ENCODE results near the gene ABCG4.

Gene ABCG4

GRCh38 chr11:119149786-119150275, 979 bp downstream of the ABCG4 start:
- intact Hi-C loops (cut with DNase I; ENCODE audit: low total_unique reads), result loop anchor here (10.0 kb wide), 1 partner anchor 45 kb away; no protein-coding TSS in a partner anchor

GRCh38 chr11:119152043-119152442, 3.2 kb downstream of the ABCG4 start:
- DNase-seq, result no peak
- Histone ChIP-seq H3K9me3 (no peaks in the 10 kb centered on the region), H3K4me1 (peaks cover 0 to 17% (median 12%) of the 10 kb centered on the region in 4 donors), H3K4me3 (no peak overlapping the region), H3K27me3 (peaks cover 0 to 26% of the 10 kb centered on the region in 2 donors), H3K36me3 (no peaks in the 10 kb centered on the region), H3K27ac (no peak overlapping the region)
- no peak for TF ChIP-seq CTCF (IDR thresholded peaks at IDR 0.05)
- intact Hi-C loops (cut with DNase I; ENCODE audit: low total_unique reads), result no loop called here

More at GRCh38 chr11:119149786-119150275, 979 bp downstream of the ABCG4 start:
- no peaks in the 10 kb centered on the region for H3K36me3 ChIP-seq
- H3K27me3 ChIP-seq, result peaks cover 0 to 45% of the 10 kb centered on the region in 2 donors
- no peak for DNase-seq
- peak overlapping the region; percentile 52 to 64 for H3K4me3 ChIP-seq
- peaks cover 0 to 19% (median 12%) of the 10 kb centered on the region in 4 donors for H3K4me1 ChIP-seq
- no peak for TF ChIP-seq CTCF (IDR thresholded peaks at IDR 0.05)
- H3K27ac ChIP-seq, result no peak overlapping the region
- H3K9me3 ChIP-seq, result no peaks in the 10 kb centered on the region

- intact Hi-C loops (cut with DNase I; ENCODE audit: low total_unique reads), result no loop called here
These were observed 3.8 kb downstream of the ABCG4 start for GRCh38 chr11:119152604-119153003.

GRCh38 chr11:119153049-119153818, 4.4 kb downstream of the ABCG4 start:
- Histone ChIP-seq H3K27me3 (peaks cover 0 to 18% of the 10 kb centered on the region in 2 donors), H3K9me3 (no peaks in the 10 kb centered on the region)

More at GRCh38 chr11:119152604-119153003, 3.8 kb downstream of the ABCG4 start:
- Histone ChIP-seq H3K27me3 (peaks cover 0 to 24% of the 10 kb centered on the region in 2 donors), H3K27ac (no peak overlapping the region), H3K36me3 (no peaks in the 10 kb centered on the region), H3K4me1 (peaks cover 0 to 17% (median 12%) of the 10 kb centered on the region in 4 donors), H3K4me3 (no peak overlapping the region), H3K9me3 (no peaks in the 10 kb centered on the region)
- DNase-seq, result no peak
- no peak for TF ChIP-seq CTCF (IDR thresholded peaks at IDR 0.05)

GRCh38 chr11:119154178-119154577, 5.3 kb downstream of the ABCG4 start:
- TF ChIP-seq CTCF (IDR thresholded peaks at IDR 0.05), result no peak
- Histone ChIP-seq H3K4me3 (no peak overlapping the region), H3K27me3 (peaks cover 0 to 10% of the 10 kb centered on the region in 2 donors), H3K36me3 (no peaks in the 10 kb centered on the region), H3K4me1 (peaks cover 0 to 8% (median 6%) of the 10 kb centered on the region in 4 donors), H3K9me3 (no peaks in the 10 kb centered on the region), H3K27ac (no peak overlapping the region)
- no peak for DNase-seq
- intact Hi-C loops (cut with DNase I; ENCODE audit: low total_unique reads), result no loop called here

More at GRCh38 chr11:119153049-119153818, 4.4 kb downstream of the ABCG4 start:
- DNase-seq, result no peak
- no peak overlapping the region for H3K27ac ChIP-seq
- no peak for TF ChIP-seq CTCF (IDR thresholded peaks at IDR 0.05)
- no peaks in the 10 kb centered on the region for H3K36me3 ChIP-seq
- H3K4me3 ChIP-seq, result no peak overlapping the region
- peaks cover 0 to 17% (median 12%) of the 10 kb centered on the region in 4 donors for H3K4me1 ChIP-seq
- intact Hi-C loops (cut with DNase I; ENCODE audit: low total_unique reads), result no loop called here
